ENCODE data around the gene ALKBH1. TPM values are rescaled to one million over a fixed set of nuclear protein-coding genes. Genes with fewer than 3 reads are reported as not detected.
A peak's percentile ranks its signal among the peaks of the same experiment; 100 is the strongest.
"Not testable (repeated sequence)": the region's sequence is repeated elsewhere in the genome, so short reads cannot be mapped to it uniquely, and the experiment has no call there.

The ALKBH1 gene
- polyA plus RNA-seq (2011; rRNA removed) (9.2 and 12.2 TPM in 2 replicates), polyA minus RNA-seq (2011; rRNA and poly(A)+ RNA removed) (7.7 and 11.8 TPM in 2 replicates)

DNA sequence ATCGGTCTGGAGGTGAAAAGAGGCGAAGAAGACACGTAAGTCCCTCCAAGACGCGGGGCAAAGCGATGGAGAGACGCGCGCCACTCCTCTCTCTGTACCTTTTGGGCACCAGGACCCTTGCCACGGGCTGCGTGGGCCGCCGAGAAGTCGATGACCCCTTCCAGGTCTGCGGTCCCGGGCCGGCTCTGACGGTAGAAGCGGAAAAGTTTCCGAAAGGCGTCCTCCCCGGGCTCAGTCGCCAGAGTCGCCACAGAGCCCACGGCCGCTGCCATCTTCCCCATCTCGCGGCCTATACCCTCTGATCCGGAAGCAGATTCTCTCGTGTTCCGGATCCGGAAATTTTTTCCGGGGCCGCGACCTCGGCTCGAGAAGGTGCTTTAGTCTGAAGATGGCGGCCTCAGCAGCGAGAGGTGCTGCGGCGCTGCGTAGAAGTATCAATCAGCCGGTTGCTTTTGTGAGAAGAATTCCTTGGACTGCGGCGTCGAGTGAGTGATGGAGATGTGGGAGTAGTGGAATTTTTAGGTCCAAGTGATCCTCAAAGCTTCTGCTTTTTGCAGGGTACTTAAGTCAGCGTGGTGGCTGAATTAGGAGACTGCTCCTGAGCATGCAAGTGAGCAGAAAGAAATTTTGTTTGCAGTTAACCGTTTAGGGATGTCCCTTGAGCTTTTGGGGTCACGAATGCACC is at the start of gene ALKBH1, which contains the start of gene SLIRP:
Gene ALKBH1 (minus strand): TSS at position 300 of the 685 bp plus-strand sequence. CDS start 19 bp downstream, at position 281.
Gene SLIRP (plus strand): TSS at position 380 of the 685 bp plus-strand sequence. CDS start 9 bp downstream, at position 389.
- ChIA-PET CTCF (interaction anchor here (0.7 to 4.3 kb wide), 4 partner anchors 40 to 249 kb away, joined by 3 to 21 read pairs (median 3); partner anchors contain the start of gene AHSA1), POLR2A (no interaction called here)
- Histone ChIP-seq H3K36me3 (ENCODE audit: control insufficient read depth, insufficient read depth, low read length) (peaks cover 2% of the 10 kb centered on the region), H3K4me3 (ENCODE audit: low read depth, low read length) (peak within 1 kb of the TSS; percentile 57), H3K27me3 (ENCODE audit: control insufficient read depth, insufficient read depth, low read length) (no peaks in the 10 kb centered on the region)
- peak; percentile 18 for DNase-seq (ENCODE audit: low read depth)
- no peak for TF ChIP-seq CTCF (IDR thresholded peaks at IDR 0.05; ENCODE audit: insufficient read depth, low read depth, low read length)

GRCh38 chr14:77752799-77753516 is 45.1 kb upstream of the ALKBH1 start:
- no peak for TF ChIP-seq CTCF (IDR thresholded peaks at IDR 0.05; ENCODE audit: insufficient read depth, low read depth, low read length)
- DNase-seq (ENCODE audit: low read depth): no peak
- Histone ChIP-seq H3K36me3 (ENCODE audit: control insufficient read depth, insufficient read depth, low read length) (peaks cover 8% of the 10 kb centered on the region), H3K4me3 (ENCODE audit: low read depth, low read length) (no peak overlapping the region), H3K27me3 (ENCODE audit: control insufficient read depth, insufficient read depth, low read length) (no peaks in the 10 kb centered on the region)
- POLR2A ChIA-PET: no interaction called here
- CTCF ChIA-PET: interaction anchor here (1.0 to 1.3 kb wide), 2 partner anchors 21 to 99 kb away, joined by 3 read pairs; no protein-coding TSS in a partner anchor

DNA sequence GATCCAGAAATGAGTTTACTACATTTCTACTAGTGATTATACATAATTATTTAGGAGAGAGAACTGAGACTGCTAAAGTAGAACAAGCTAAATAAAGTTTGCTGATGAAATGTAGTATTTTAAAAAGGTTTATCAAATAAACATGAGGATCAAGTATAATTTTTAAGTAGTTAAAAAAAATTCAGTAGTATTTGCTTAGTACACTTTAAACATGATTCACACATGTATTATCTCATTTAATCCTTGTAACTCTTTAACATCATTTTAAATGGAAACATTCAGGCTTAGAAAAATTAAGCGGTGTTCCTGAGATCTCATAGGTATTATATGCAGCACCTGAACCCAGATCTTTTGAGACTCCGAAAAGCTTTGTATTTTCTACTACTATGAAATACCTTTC is 44.4 kb upstream of the ALKBH1 start:
- DNase-seq (ENCODE audit: low read depth): no peak
- no peaks in the 10 kb centered on the region for H3K27me3 ChIP-seq (ENCODE audit: control insufficient read depth, insufficient read depth, low read length)
- H3K36me3 ChIP-seq (ENCODE audit: control insufficient read depth, insufficient read depth, low read length): peaks cover 8% of the 10 kb centered on the region
- ChIA-PET POLR2A (no interaction called here), CTCF (interaction anchor here (1.0 to 1.3 kb wide), 2 partner anchors 20 to 98 kb away, joined by 3 read pairs; no protein-coding TSS in a partner anchor)
- no peak overlapping the region for H3K4me3 ChIP-seq (ENCODE audit: low read depth, low read length)
- no peak for TF ChIP-seq CTCF (IDR thresholded peaks at IDR 0.05; ENCODE audit: insufficient read depth, low read depth, low read length)

- H3K36me3 ChIP-seq (ENCODE audit: control insufficient read depth, insufficient read depth, low read length); POLR2A ChIA-PET; DNase-seq (ENCODE audit: low read depth); CTCF ChIA-PET; H3K27me3 ChIP-seq (ENCODE audit: control insufficient read depth, insufficient read depth, low read length); H3K4me3 ChIP-seq (ENCODE audit: low read depth, low read length): not testable (repeated sequence)
Observed at GRCh38 chr14:77747425-77747824, 39.6 kb upstream of the ALKBH1 start.

GRCh38 chr14:77746064-77746702 is 38.4 kb upstream of the ALKBH1 start:
- no peak for TF ChIP-seq CTCF (IDR thresholded peaks at IDR 0.05; ENCODE audit: insufficient read depth, low read depth, low read length)
- ChIA-PET POLR2A (no interaction called here), CTCF (interaction anchor here (0.6 kb wide), 1 partner anchor 82 kb away, joined by 4 read pairs; no protein-coding TSS in a partner anchor)
- peaks cover 8% of the 10 kb centered on the region for H3K36me3 ChIP-seq (ENCODE audit: control insufficient read depth, insufficient read depth, low read length)
- DNase-seq (ENCODE audit: low read depth): no peak
- no peak overlapping the region for H3K4me3 ChIP-seq (ENCODE audit: low read depth, low read length)
- H3K27me3 ChIP-seq (ENCODE audit: control insufficient read depth, insufficient read depth, low read length): no peaks in the 10 kb centered on the region
